Neural crest cell (in vitro differentiated cells): ENCODE results near the gene ANO4. TPM values are rescaled to one million over a fixed set of nuclear protein-coding genes. Genes with fewer than 3 reads are reported as not detected.

ENCODE experiments used
- DNase-seq: peaks from one replicate; pipeline ENCODE4 v3.0.0; 2021; ENCODE audit warnings: low read depth, mixed read lengths, low spot score
- H3K27ac Mint-ChIP-seq: one replicate; pipeline ENCODE4 v1.8.0; 2021; ENCODE audit warnings: mild to moderate bottlenecking, mixed read lengths; ENCODE audit not compliant: unreplicated experiment
- H3K27me3 Mint-ChIP-seq: 2 replicates; pipeline ENCODE4 v1.8.0; 2021; ENCODE audit warnings: low read depth, mild to moderate bottlenecking, mixed read lengths
- H3K36me3 Mint-ChIP-seq: 2 replicates; pipeline ENCODE4 v1.8.0; 2021; ENCODE audit warnings: low read depth, mild to moderate bottlenecking, mixed read lengths
- H3K4me1 Mint-ChIP-seq: 2 replicates; pipeline ENCODE4 v1.8.0; 2021; ENCODE audit warnings: mixed read lengths
- H3K4me3 Mint-ChIP-seq: one replicate; pipeline ENCODE4 v1.8.0; 2021; ENCODE audit warnings: mild to moderate bottlenecking, mixed read lengths
- H3K9me3 Mint-ChIP-seq: 2 replicates; pipeline ENCODE4 v1.8.0; 2021; ENCODE audit warnings: mixed read lengths
- total RNA-seq: library from RNA; stranded (reverse); gene quantifications from 2 replicates; pipeline ENCODE4 v1.2.1, GENCODE V29; 2021
- TF ChIP-seq, protein P1 (sequence below): fragments of 200-600 bp; sonication (generic); conservative IDR thresholded peaks from 2 replicates; pipeline ENCODE4 v1.5.0; 2021; ENCODE audit warnings: antibody characterized with exemption, mild to moderate bottlenecking

The ANO4 gene
- total RNA-seq, 1 donor from 2014 or later: 0.61 TPM

DNA sequence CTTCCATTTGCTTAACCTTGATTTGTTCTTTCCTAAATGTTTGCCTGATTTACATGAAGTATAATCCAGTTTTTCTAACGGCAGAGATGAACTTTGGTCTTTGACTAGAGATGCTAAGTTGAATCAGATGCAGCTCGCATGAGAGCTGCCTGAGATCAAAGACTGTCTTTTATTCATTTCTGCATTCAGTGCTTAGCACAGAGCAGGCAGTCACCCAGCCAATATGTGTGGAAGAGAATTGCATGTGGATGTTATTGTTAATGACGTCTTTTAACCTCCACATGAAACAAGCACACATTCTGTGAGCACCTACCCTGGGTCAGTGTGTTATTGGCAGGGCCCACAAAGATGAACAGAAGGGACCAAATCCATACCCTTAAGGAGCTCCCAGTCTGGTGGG lies 316.3 kb downstream of the ANO4 start:
- Mint-ChIP-seq H3K36me3 (no peaks in the 10 kb centered on the region), H3K4me1 (peaks cover 3% of the 10 kb centered on the region), H3K4me3 (no peak overlapping the region), H3K27ac (no peak overlapping the region), H3K9me3 (no peaks in the 10 kb centered on the region), H3K27me3 (no peaks in the 10 kb centered on the region)
- TF ChIP-seq, protein P1, sequence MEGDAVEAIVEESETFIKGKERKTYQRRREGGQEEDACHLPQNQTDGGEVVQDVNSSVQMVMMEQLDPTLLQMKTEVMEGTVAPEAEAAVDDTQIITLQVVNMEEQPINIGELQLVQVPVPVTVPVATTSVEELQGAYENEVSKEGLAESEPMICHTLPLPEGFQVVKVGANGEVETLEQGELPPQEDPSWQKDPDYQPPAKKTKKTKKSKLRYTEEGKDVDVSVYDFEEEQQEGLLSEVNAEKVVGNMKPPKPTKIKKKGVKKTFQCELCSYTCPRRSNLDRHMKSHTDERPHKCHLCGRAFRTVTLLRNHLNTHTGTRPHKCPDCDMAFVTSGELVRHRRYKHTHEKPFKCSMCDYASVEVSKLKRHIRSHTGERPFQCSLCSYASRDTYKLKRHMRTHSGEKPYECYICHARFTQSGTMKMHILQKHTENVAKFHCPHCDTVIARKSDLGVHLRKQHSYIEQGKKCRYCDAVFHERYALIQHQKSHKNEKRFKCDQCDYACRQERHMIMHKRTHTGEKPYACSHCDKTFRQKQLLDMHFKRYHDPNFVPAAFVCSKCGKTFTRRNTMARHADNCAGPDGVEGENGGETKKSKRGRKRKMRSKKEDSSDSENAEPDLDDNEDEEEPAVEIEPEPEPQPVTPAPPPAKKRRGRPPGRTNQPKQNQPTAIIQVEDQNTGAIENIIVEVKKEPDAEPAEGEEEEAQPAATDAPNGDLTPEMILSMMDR: no peak
- DNase-seq: no peak

DNA sequence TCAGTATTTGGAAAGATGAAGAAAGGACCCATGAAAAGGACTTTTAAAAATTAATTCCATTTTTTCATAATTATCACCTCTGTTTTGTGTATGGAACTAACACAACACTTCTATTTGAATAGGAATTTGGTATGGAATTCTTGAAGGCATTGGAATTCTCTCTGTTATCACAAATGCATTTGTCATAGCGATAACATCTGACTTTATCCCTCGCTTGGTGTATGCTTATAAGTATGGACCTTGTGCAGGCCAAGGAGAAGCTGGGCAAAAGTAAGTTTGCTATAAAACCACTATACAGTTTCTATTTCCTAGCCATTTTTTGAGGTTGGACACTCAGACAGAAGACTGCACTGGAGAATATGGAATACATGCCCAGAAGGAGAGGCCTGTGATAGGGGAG lies 316.9 kb downstream of the ANO4 start:
- no peak for DNase-seq
- no peaks in the 10 kb centered on the region for H3K27me3 Mint-ChIP-seq
- TF ChIP-seq, protein P1: no peak

DNA sequence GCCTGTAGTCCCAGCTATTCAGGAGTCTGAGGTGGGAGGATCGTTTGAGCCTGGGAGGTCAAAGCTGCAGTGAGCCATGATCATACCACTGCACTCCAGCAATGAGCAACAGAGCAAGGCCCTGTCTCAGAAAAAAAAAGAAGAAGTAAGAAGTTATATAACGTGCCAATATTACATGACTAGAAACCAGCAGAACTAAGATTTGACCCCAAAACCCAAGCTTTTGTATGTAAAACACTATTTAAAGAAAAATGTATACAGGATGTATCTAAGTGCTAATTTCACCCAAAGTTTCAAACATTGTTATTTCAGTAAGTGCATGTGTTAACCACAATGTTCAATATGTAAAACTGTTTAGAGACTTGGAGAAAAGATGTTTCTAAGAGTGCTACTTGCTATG lies 320.8 kb downstream of the ANO4 start:
- Mint-ChIP-seq H3K27ac (no peak overlapping the region), H3K27me3 (no peaks in the 10 kb centered on the region), H3K4me1 (peaks cover 3% of the 10 kb centered on the region), H3K9me3 (no peaks in the 10 kb centered on the region), H3K36me3 (no peaks in the 10 kb centered on the region), H3K4me3 (no peak overlapping the region)
- DNase-seq: no peak
- TF ChIP-seq, protein P1: no peak

More for the DNA sequence above, 316.9 kb downstream of the ANO4 start:
- H3K4me3 Mint-ChIP-seq: no peak overlapping the region
- H3K27ac Mint-ChIP-seq: no peak overlapping the region
- no peaks in the 10 kb centered on the region for H3K9me3 Mint-ChIP-seq
- H3K4me1 Mint-ChIP-seq: peaks cover 3% of the 10 kb centered on the region
- H3K36me3 Mint-ChIP-seq: no peaks in the 10 kb centered on the region

DNA sequence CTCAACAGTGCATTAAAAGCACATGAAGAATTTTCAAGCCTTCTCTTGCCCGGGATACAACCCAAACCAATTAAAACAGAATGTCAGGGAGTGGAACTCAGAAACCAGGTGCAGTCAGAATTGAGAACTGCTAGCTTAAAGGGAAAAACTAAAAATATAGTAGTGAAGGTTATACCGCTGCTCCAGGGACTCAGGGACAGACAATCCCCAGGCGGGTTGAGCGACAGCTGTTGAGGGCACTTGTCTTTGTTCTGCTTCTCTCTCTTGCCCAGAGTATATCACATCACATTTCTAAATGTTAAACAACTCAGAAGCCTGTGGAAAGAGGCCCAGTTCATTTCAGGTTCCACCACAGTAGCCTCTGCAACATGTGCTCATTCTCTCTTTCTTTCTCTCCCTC lies 322.3 kb downstream of the ANO4 start:
- peaks cover 3% of the 10 kb centered on the region for H3K36me3 Mint-ChIP-seq
- no peaks in the 10 kb centered on the region for H3K27me3 Mint-ChIP-seq
- H3K4me1 Mint-ChIP-seq: no peaks in the 10 kb centered on the region
- H3K9me3 Mint-ChIP-seq: peaks cover 5% of the 10 kb centered on the region
- no peak overlapping the region for H3K27ac Mint-ChIP-seq
- TF ChIP-seq, protein P1: no peak
- H3K4me3 Mint-ChIP-seq: no peak overlapping the region
- DNase-seq: no peak

DNA sequence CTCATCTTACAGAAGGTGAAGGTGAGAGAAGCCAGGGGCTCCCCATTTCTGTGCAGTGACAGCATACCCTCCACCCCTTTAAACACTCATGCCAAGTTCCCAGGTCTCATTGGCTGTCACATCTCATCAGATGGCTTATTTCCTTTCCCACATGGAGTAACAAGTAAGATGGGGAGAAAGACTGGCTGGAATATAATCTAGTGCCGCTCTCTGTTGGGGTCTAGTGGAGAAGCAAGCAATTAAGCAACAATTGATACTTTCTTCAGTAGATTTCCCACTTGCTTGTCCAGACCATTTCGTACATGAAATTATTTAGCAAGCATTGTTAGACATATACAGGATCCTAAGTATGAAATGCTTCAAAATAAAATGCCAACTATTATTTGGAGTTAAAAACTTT lies 323.3 kb downstream of the ANO4 start:
- no peak for DNase-seq
- TF ChIP-seq, protein P1: no peak
- H3K36me3 Mint-ChIP-seq: peaks cover 3% of the 10 kb centered on the region
- H3K4me1 Mint-ChIP-seq: no peaks in the 10 kb centered on the region
- H3K9me3 Mint-ChIP-seq: peaks cover 7% of the 10 kb centered on the region
- H3K4me3 Mint-ChIP-seq: no peak overlapping the region
- H3K27me3 Mint-ChIP-seq: no peaks in the 10 kb centered on the region
- no peak overlapping the region for H3K27ac Mint-ChIP-seq
